ENCODE measurements around the gene PLK1.
A peak's percentile ranks its signal among the peaks of the same experiment; 100 is the strongest.
"Not testable (repeated sequence)": the region's sequence is repeated elsewhere in the genome, so short reads cannot be mapped to it uniquely, and the experiment has no call there.

The PLK1 gene

DNA sequence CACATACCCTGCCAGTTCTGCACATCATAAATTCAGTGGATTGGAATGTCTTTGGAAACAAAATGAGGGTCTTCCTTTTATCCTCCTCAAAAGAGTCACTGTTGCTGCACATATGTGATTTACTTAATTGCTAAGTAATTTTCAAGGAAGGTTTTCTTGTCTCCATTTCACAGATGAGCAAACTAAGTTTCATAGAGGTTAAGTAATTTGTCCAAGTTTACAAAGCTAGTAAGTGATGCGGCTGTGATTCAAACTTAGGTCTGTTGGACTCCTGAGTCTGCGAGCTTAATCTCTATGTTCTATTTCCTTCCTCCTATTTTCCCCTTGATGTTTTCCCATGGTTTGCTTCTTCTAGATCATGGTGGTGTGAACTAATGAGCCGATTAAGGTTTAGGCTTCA is 48.0 kb downstream of the PLK1 start:
- TF ChIP-seq, protein P1, sequence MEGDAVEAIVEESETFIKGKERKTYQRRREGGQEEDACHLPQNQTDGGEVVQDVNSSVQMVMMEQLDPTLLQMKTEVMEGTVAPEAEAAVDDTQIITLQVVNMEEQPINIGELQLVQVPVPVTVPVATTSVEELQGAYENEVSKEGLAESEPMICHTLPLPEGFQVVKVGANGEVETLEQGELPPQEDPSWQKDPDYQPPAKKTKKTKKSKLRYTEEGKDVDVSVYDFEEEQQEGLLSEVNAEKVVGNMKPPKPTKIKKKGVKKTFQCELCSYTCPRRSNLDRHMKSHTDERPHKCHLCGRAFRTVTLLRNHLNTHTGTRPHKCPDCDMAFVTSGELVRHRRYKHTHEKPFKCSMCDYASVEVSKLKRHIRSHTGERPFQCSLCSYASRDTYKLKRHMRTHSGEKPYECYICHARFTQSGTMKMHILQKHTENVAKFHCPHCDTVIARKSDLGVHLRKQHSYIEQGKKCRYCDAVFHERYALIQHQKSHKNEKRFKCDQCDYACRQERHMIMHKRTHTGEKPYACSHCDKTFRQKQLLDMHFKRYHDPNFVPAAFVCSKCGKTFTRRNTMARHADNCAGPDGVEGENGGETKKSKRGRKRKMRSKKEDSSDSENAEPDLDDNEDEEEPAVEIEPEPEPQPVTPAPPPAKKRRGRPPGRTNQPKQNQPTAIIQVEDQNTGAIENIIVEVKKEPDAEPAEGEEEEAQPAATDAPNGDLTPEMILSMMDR (conservative IDR thresholded peaks at IDR 0.05; ENCODE audit: low read depth): no peak
- CTCF ChIA-PET: interaction anchor here (0.6 to 1.9 kb wide), 2 partner anchors 48 to 308 kb away, joined by 3 to 11 read pairs; partner anchors contain the start of gene PLK1
- DNase-seq (ENCODE audit: low spot score): no peak
- POLR2A ChIA-PET (ENCODE audit: low non-redundant PET): no interaction called here
- H3K27ac ChIP-seq: no peak overlapping the region

DNA sequence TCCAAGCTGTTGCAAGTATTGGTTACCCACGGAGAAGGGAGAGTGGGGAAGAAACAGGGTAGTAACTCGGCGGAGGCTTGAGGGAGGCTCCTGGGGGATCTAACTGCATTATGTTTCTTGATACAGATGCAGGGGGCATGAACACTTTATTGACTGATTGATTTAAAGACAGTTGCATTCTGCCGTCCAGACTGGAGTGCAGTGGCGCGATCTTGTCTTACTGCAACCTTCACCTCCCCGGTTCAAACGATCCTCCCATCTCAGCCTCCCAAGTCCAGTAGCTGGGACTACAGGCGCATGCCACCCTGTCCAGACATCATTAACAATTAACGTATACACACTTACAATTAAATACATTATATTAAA is 49.4 kb downstream of the PLK1 start:
- ChIA-PET CTCF (interaction anchor here (0.6 to 1.9 kb wide), 6 partner anchors 21 to 248 kb away, joined by 3 to 11 read pairs (median 3); partner anchors contain the start of gene PLK1), POLR2A (ENCODE audit: low non-redundant PET) (no interaction called here)
- DNase-seq (ENCODE audit: low spot score): no peak
- TF ChIP-seq, protein P1 (conservative IDR thresholded peaks at IDR 0.05; ENCODE audit: low read depth): peak; percentile 24; the same call in 1 of the 2 replicates
- no peak overlapping the region for H3K27ac ChIP-seq

DNA sequence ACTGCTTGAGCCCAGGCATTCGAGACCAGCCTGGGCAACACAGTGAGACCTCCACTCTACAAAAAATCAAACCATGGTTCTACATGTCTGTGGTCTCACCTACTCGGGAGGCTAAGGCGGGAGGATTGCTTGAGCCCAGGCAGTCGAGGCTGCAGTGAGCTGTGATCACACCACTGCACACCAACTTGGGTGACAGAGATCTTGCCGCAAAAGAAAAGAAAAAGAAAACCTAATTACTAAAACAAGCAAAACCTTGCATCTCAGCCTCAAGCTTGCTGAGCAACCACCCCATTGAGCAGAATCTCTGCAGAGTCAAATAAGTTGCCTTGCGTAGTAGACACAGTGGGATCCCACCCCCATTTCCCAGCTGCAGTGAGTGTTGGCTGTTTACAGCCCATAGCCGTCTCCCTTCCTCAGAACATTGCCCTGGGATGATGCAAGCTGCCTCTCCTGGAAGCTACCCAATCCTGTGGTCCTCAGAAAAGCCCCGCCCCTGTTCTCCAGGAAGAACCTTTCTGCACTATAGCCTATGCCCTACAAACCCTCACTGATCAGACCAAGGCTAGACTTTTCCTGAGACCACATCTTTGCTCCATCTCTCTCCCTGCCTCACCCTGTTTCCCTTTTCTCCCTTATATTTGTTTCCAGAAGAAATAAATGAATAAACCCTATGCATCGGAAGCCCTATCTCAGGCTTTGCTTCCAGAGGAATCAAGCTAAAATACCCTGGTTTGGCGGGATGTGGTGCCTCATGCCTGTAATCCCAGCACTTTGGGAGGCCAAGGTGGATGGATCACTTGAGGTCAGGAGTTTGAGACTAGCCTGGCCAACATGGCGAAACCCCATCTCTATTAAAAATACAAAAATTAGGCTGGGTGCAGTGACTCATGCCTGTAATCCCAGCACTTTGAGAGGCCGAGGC is 51.1 kb downstream of the PLK1 start:
- CTCF ChIA-PET: interaction anchor here (0.6 to 1.0 kb wide), 3 partner anchors 96 to 439 kb away, joined by 3 to 4 read pairs (median 3); no protein-coding TSS in a partner anchor

DNA sequence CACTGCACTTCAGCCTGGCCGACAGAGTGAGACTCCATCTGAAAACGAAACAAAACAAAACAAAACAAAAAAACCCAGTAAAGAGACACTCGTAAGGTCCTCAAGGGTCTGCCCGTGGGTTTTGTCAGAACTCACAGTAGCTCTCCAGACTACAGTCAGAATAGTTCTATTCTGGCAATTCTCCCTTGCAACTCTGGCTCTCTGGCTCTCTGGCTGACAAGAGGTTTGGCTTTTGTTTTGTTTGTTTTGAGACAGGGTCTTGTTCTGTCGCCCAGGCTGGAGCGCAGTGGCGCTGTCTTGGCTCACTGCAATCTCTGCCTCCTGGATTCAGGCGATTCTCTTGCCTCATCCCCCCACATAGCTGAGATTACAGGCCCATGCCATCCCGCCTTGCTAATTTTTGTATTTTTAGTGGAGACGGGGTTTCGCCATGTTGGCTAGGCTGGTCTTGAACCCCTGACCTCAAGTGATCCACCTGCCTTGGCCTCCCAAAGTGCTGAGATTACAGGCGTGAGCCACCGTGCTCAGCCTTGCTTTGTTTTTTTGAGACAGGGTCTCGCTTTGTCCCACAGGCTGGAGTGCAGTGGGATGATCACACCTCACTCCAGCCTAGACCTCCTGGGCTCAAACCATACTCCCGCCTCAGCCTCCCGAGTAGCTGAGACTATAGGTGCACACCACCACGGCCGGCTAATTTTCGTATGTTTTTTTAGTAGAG is 55.6 kb downstream of the PLK1 start:
- ChIA-PET POLR2A (ENCODE audit: low non-redundant PET) (no interaction called here), CTCF (interaction anchor here (0.6 to 1.0 kb wide), 5 partner anchors 9 to 1567 kb away, joined by 3 to 8 read pairs (median 3); no protein-coding TSS in a partner anchor)
- DNase-seq (ENCODE audit: low spot score): no peak
- TF ChIP-seq, protein P1 (conservative IDR thresholded peaks at IDR 0.05; ENCODE audit: low read depth): no peak
- H3K27ac ChIP-seq: no peak overlapping the region

More for the DNA sequence above, 51.1 kb downstream of the PLK1 start:
- POLR2A ChIA-PET (ENCODE audit: low non-redundant PET): interaction anchor here (0.5 kb wide), 1 partner anchor 272 kb away, joined by 3 read pairs; no protein-coding TSS in a partner anchor
- peak; percentile 24 for DNase-seq (ENCODE audit: low spot score)
- TF ChIP-seq, protein P1 (conservative IDR thresholded peaks at IDR 0.05; ENCODE audit: low read depth): no peak
- H3K27ac ChIP-seq: no peak overlapping the region

DNA sequence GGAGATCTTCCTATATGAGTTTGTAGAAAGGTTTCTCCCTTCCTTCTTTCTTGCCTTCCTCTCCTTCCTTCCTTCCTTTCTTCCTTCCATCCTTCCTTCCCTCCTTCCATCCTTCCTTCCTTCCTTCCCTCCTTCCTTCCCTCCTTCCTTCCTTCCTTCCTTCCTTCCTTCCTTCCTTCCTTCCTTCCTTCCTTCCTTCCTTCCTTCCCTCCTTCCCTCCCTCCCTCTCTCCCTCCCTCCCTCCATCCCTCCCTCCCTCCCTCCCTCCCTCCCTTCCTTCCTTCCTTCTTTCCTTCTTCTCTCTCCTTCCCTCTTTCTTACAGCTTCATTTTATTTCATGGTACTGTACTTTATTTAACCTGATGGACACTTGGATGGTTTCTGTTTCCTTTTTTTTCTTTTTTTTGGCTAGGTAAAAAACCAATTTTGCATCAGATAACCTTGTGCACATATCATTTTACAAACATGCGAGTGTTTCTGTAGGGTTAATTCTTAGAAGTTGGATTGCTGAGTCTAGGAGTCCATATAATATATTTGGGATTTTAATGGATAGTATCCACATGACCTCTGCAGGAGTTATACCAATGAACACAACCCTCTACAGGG is 58.8 kb downstream of the PLK1 start:
- CTCF ChIA-PET: interaction anchor here (0.5 to 0.6 kb wide), 3 partner anchors 151 to 1392 kb away, joined by 3 read pairs; partner anchors contain the start of gene ARHGAP17
- DNase-seq (ENCODE audit: low spot score); POLR2A ChIA-PET (ENCODE audit: low non-redundant PET); H3K27ac ChIP-seq: not testable (repeated sequence)

DNA sequence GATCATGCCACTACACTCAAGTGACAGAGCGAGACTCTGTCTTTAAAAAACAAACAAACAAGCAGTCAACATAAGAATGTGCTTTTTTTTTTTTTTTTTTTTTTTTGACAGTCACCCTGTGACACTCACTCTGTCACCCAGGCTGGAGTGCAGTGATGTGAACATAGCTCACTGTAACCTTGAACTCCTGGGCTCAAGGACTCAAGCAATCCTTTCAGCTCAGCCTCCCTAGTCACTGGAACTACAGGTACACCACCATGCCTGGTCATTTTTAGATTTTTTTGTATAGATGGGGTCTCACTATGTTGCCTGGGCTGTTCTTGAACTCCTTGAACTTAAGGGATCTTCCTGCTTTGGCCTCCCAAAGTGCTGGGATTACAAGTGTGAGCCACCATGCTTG is 60.8 kb downstream of the PLK1 start:
- H3K27ac ChIP-seq: no peak overlapping the region
- ChIA-PET CTCF (no interaction called here), POLR2A (ENCODE audit: low non-redundant PET) (no interaction called here)
- TF ChIP-seq, protein P1 (conservative IDR thresholded peaks at IDR 0.05; ENCODE audit: low read depth): no peak
- DNase-seq (ENCODE audit: low spot score): no peak
